GM19397 (cell line): ENCODE measurements around the gene PRR33.

ENCODE experiments used
- ATAC-seq: cut with Tn5 transposase; IDR thresholded peaks from one replicate; pipeline ENCODE4 v1.9.1; 2021; ENCODE audit warnings: mild to moderate bottlenecking, moderate library complexity; ENCODE audit not compliant: unreplicated experiment

PRR33 gene

DNA sequence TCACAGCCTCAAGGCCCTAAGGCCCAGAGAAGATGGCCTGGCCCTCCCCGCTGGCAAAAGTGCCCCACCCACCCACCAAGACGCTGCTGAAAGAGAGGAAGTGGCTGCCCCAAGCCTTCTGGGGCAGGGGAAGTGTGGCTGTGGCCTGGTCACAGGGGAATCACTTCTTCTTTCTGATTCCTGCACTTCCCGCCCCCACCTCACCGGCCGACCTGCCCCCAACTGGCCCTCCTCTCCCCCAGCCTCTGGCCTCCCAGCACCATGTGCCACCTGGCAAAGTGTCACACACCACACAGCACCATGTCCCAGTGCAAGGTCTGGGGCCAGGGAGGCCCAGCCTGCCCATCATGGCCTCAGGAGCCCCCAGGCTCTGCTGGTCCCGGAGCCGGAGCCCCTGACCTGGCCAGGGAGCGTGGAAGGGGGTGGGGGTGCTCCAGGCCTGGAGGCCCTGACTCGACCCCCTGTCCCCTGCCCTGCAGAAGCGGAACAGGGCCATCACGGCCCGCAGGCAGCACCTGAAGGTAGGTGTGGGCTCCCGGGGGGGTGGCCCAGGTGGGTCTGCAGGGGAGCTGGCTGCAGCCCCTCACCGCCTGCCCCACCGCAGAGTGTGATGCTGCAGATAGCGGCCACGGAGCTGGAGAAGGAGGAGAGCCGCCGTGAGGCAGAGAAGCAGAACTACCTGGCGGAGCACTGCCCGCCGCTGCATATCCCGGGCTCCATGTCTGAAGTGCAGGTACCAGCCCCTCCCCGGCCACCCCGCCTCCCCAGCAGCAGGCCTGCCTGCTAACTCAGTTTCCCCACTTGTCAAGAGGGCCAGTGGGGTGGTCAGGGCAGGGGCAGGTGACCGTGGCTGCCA lies 51.5 kb downstream of the PRR33 start:
- no peak for ATAC-seq

DNA sequence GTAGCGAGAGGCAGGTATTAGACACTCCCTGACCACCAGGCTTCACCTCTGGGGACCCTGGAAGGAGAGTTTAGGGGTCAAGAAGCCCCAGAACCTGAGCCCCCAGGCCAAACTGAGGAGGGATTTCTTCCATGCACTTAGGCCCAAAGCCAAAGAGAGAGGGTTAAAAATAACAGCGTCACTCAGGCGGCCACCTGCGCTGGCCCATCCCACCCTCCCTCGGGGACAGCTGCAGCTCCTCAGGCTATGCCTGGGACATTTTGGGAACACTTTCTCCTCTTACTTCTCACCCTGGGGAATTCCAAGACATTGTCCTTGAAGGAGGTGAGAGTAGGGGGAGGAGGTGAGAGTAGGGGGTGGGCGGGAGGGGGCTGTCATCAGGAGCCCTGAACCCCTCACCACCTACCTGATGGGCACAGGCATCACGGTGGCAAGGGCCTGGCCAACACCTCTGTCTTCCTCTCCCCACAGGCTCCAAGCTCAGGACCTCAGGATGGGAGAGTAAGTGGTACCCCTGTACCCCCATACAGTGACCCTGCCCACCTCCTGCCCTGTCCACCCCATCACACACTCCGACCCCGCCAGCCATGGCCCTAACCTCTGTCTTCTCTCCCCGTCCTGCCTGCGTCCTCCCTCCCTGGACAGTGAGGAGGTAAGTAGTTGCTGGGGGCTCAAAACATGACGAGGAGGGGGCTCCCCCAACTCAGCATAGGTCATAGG lies 52.3 kb downstream of the PRR33 start:
- no peak for ATAC-seq

DNA sequence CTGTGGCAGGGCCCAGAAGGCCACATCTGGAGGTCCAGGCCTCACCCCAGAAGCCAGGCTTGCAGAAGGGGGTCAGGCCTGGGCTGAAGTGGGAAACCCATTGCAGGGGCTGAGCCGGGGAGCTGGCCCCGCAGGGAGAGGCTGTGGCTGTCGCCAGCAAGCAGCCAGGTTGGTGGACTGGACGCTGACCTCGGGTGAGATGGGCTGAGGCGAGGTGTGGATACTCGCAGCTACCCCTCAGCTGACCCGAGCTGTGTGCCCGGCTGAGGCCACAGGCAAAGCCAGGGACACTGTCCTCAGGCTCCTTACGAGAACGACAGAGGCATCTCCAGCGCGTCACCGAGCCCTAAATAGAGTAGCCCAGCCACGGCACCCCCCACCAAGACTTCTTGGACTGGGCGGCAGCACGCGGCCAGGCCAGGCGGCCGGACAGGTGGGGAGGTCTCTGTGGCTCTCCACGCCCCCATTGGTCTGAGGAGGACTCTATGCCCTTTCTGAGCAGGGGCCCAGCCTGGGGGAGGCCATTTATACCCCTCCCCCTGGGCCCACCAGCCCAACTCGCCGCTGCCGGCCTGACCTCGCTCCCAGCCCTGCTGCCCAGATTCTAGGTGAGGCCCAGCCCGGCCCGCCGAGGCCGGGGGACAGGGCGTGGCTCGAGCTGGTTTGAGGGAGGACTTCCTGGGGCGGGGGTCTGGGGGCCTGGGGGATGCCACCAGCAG lies 53.1 kb downstream of the PRR33 start, which contains the start of gene TNNI2:
Gene TNNI2 (plus strand): TSS at position 556 of the 719 bp plus-strand sequence. CDS start 716 bp downstream, outside the sequence.
- no peak for ATAC-seq
